Activated T-cell treated with anti-CD3 and anti-CD28 coated beads, Interleukin-2, amount 50 U/mL, for 72 hours (primary cell): ENCODE data around the gene SOX8. TPM values are rescaled to one million over a fixed set of nuclear protein-coding genes. Genes with fewer than 3 reads are reported as not detected.
A peak's percentile ranks its signal among the peaks of the same experiment; 100 is the strongest.

Experiments used
- ATAC-seq, 2 donors: fragments of 150-1000 bp; cut with Tn5 transposase; replicated peaks in 1 of 2; 2 replicates each; pipeline ENCODE4 v1.10.0; 2021; ENCODE audit warnings: moderate library complexity in 2 of 2, mild to moderate bottlenecking in 1 of 2
- DNase-seq, 2 donors: peaks; one replicate each; pipeline ENCODE4 v3.0.0; 2021 to 2022; ENCODE audit warnings: mixed read lengths in 1 of 2
- H3K27ac Mint-ChIP-seq: one replicate; pipeline ENCODE4 v1.8.0; 2022; ENCODE audit warnings: mild to moderate bottlenecking, moderate library complexity, mixed read lengths
- H3K27me3 Mint-ChIP-seq: one replicate; pipeline ENCODE4 v1.8.0; 2022; ENCODE audit warnings: low read depth, mixed read lengths
- H3K36me3 Mint-ChIP-seq, 2 donors: one replicate each; pipeline ENCODE4 v1.8.0; 2022; ENCODE audit warnings: mixed read lengths in 2 of 2, mild to moderate bottlenecking in 1 of 2; ENCODE audit not compliant: insufficient read depth in 2 of 2
- H3K4me1 Mint-ChIP-seq: one replicate; pipeline ENCODE4 v1.8.0; 2022; ENCODE audit warnings: low read depth, mixed read lengths
- H3K4me3 Mint-ChIP-seq, 2 donors: one replicate each; pipeline ENCODE4 v1.8.0; 2022; ENCODE audit warnings: mild to moderate bottlenecking in 2 of 2, mixed read lengths in 2 of 2, moderate library complexity in 2 of 2
- H3K9me3 Mint-ChIP-seq, 2 donors: one replicate each; pipeline ENCODE4 v1.8.0; 2022; ENCODE audit warnings: mixed read lengths in 2 of 2
- total RNA-seq, 2 donors: library from RNA; stranded (reverse); gene quantifications; one replicate each; pipeline ENCODE4 v1.2.3, GENCODE V29; 2022

Gene SOX8
- total RNA-seq, 2 donors from 2014 or later = 1.8 to 2.1 TPM

GRCh38 chr16:970766-971581 lies 10.6 kb upstream of the SOX8 start, which contains the start of gene LMF1:
Gene LMF1, minus strand, starts transcription at chr16:970984. Its CDS starts 4 bp downstream, at chr16:970980.
- H3K27me3 Mint-ChIP-seq = no peaks in the 10 kb centered on the region
- ATAC-seq (peak; percentile 88 to 90), DNase-seq (peak; percentile 96 to 98)
- peaks cover 12% of the 10 kb centered on the region for H3K4me1 Mint-ChIP-seq
- H3K36me3 Mint-ChIP-seq = peaks cover 0 to 4% of the 10 kb centered on the region in 2 donors
- H3K27ac Mint-ChIP-seq = no peak within 1 kb of the TSS
- no peaks in the 10 kb centered on the region for H3K9me3 Mint-ChIP-seq
- peak within 1 kb of the TSS; percentile 80 to 81 for H3K4me3 Mint-ChIP-seq

GRCh38 chr16:971582-971905 lies 10.0 kb upstream of the SOX8 start:
- peak overlapping the region; percentile 29 to 40 for H3K4me3 Mint-ChIP-seq
- peaks cover 13% of the 10 kb centered on the region for H3K4me1 Mint-ChIP-seq
- H3K36me3 Mint-ChIP-seq = peaks cover 0 to 1% of the 10 kb centered on the region in 2 donors
- H3K27ac Mint-ChIP-seq = no peak overlapping the region
- H3K27me3 Mint-ChIP-seq = no peaks in the 10 kb centered on the region
- DNase-seq (no peak), ATAC-seq (no peak)
- no peaks in the 10 kb centered on the region for H3K9me3 Mint-ChIP-seq

- Mint-ChIP-seq H3K4me3 (peak overlapping the region in 1 of 2 donors; percentile 29), H3K27me3 (no peaks in the 10 kb centered on the region), H3K36me3 (peaks cover 0 to 1% of the 10 kb centered on the region in 2 donors), H3K9me3 (no peaks in the 10 kb centered on the region), H3K4me1 (peaks cover 17% of the 10 kb centered on the region), H3K27ac (no peak overlapping the region)
- ATAC-seq (no peak), DNase-seq (no peak)
Measured at GRCh38 chr16:971981-972315, 9.6 kb upstream of the SOX8 start.

- DNase-seq = no peak
- Mint-ChIP-seq H3K36me3 (peaks cover 0 to 1% of the 10 kb centered on the region in 2 donors), H3K27me3 (no peaks in the 10 kb centered on the region), H3K4me3 (peak overlapping the region in 1 of 2 donors; percentile 29), H3K9me3 (no peaks in the 10 kb centered on the region), H3K27ac (no peak overlapping the region), H3K4me1 (peaks cover 17% of the 10 kb centered on the region)
- no peak for ATAC-seq
Measured at GRCh38 chr16:972316-973002, 9.1 kb upstream of the SOX8 start.

GRCh38 chr16:973366-973765 lies 8.2 kb upstream of the SOX8 start:
- no peak overlapping the region for H3K27ac Mint-ChIP-seq
- no peaks in the 10 kb centered on the region for H3K9me3 Mint-ChIP-seq
- no peak overlapping the region for H3K4me3 Mint-ChIP-seq
- no peaks in the 10 kb centered on the region for H3K27me3 Mint-ChIP-seq
- no peaks in the 10 kb centered on the region for H3K36me3 Mint-ChIP-seq
- peaks cover 13% of the 10 kb centered on the region for H3K4me1 Mint-ChIP-seq
- no peak for DNase-seq
- ATAC-seq = no peak

- no peaks in the 10 kb centered on the region for H3K27me3 Mint-ChIP-seq
Measured at GRCh38 chr16:974001-974601, 7.5 kb upstream of the SOX8 start.

GRCh38 chr16:974611-975261 lies 6.8 kb upstream of the SOX8 start:
- H3K4me3 Mint-ChIP-seq = no peak overlapping the region
- no peaks in the 10 kb centered on the region for H3K9me3 Mint-ChIP-seq
- no peaks in the 10 kb centered on the region for H3K27me3 Mint-ChIP-seq
- H3K36me3 Mint-ChIP-seq = no peaks in the 10 kb centered on the region
- no peak overlapping the region for H3K27ac Mint-ChIP-seq
- ATAC-seq (no peak), DNase-seq (no peak)
- peaks cover 7% of the 10 kb centered on the region for H3K4me1 Mint-ChIP-seq

More at GRCh38 chr16:974001-974601, 7.5 kb upstream of the SOX8 start:
- H3K4me1 Mint-ChIP-seq = peaks cover 7% of the 10 kb centered on the region
- H3K4me3 Mint-ChIP-seq = no peak overlapping the region
- no peak overlapping the region for H3K27ac Mint-ChIP-seq
- ATAC-seq (no peak), DNase-seq (no peak)
- no peaks in the 10 kb centered on the region for H3K9me3 Mint-ChIP-seq
- no peaks in the 10 kb centered on the region for H3K36me3 Mint-ChIP-seq

- Mint-ChIP-seq H3K27me3 (no peaks in the 10 kb centered on the region), H3K36me3 (no peaks in the 10 kb centered on the region), H3K4me1 (peaks cover 7% of the 10 kb centered on the region), H3K27ac (no peak overlapping the region), H3K4me3 (no peak overlapping the region), H3K9me3 (no peaks in the 10 kb centered on the region)
- ATAC-seq (no peak), DNase-seq (no peak)
Measured at GRCh38 chr16:975291-975690, 6.3 kb upstream of the SOX8 start.

- Mint-ChIP-seq H3K27me3 (no peaks in the 10 kb centered on the region), H3K27ac (no peak overlapping the region), H3K36me3 (no peaks in the 10 kb centered on the region), H3K4me1 (peaks cover 7% of the 10 kb centered on the region), H3K9me3 (no peaks in the 10 kb centered on the region), H3K4me3 (no peak overlapping the region)
- DNase-seq (peak; percentile 35 to 53), ATAC-seq (peak; percentile 27 to 48)
Measured at GRCh38 chr16:976389-976931, 5.1 kb upstream of the SOX8 start.

- Mint-ChIP-seq H3K27ac (no peak overlapping the region), H3K4me1 (peaks cover 7% of the 10 kb centered on the region), H3K9me3 (no peaks in the 10 kb centered on the region), H3K27me3 (no peaks in the 10 kb centered on the region), H3K36me3 (no peaks in the 10 kb centered on the region), H3K4me3 (no peak overlapping the region)
- DNase-seq = no peak
- no peak for ATAC-seq
Measured at GRCh38 chr16:977081-977701, 4.4 kb upstream of the SOX8 start.

GRCh38 chr16:977896-978295 lies 3.7 kb upstream of the SOX8 start:
- Mint-ChIP-seq H3K27ac (no peak overlapping the region), H3K4me3 (no peak overlapping the region), H3K4me1 (peaks cover 7% of the 10 kb centered on the region), H3K9me3 (no peaks in the 10 kb centered on the region), H3K36me3 (no peaks in the 10 kb centered on the region), H3K27me3 (no peaks in the 10 kb centered on the region)
- no peak for ATAC-seq
- no peak for DNase-seq

- Mint-ChIP-seq H3K4me1 (peaks cover 7% of the 10 kb centered on the region), H3K27me3 (no peaks in the 10 kb centered on the region), H3K27ac (no peak overlapping the region), H3K36me3 (no peaks in the 10 kb centered on the region), H3K9me3 (no peaks in the 10 kb centered on the region), H3K4me3 (no peak overlapping the region)
- ATAC-seq (no peak), DNase-seq (no peak)
Measured at GRCh38 chr16:978403-978802, 3.2 kb upstream of the SOX8 start.
